HPDE6-E6E7 (cell line): ENCODE data around the gene CPEB3.

ENCODE experiments used
- DNase-seq: peaks from one replicate; pipeline ENCODE4 v3.0.0; 2011; ENCODE audit warnings: missing footprints; ENCODE audit errors: extremely low spot score

The CPEB3 gene

DNA sequence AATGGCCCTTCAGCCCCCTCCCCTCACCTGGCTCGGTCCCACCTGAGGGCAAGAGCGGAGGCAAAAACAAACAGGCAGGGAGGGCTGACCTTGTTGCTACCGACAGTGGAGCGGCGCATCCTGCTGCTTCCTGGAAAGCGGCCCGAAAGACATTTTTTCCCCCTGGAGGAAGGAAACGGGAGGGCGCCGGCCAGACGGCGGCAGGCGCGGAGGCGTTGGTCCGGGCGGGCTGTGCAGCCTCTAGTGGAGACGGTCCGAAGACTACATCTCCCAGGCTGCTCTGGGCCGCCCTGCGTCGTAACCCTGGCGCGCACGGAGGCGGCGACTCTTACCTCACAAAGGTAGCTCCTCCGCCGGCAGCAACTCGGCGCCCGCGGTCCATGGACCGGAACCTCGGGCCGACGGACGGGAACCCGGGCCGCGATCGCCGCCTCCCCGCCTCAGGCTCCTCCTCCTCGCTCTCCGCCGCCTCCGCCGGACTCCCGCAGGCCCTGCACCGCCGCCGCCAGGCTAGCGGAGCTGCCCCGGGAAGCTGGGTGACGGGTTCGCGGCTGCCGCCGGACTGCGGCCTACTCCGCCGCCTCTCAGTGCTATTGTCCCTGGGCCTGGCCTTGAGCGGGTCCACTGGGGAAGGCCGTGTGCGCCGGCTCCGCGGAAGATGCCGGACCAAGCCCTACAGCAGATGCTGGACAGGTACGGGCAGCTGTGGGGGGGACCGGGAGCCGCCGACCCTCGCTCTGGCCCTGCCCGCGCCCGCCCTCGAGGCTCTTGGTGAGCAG is at the start of gene CPEB3, which contains the start of gene MARCHF5:
TSS of gene CPEB3 (minus strand) at position 242 of the 779 bp plus-strand sequence. CDS start 50,728 bp downstream, outside the sequence.
TSS of gene MARCHF5 (plus strand) at position 331 of the 779 bp plus-strand sequence. CDS start at position 659, 328 bp downstream.
- DNase-seq = peak; percentile 95

DNA sequence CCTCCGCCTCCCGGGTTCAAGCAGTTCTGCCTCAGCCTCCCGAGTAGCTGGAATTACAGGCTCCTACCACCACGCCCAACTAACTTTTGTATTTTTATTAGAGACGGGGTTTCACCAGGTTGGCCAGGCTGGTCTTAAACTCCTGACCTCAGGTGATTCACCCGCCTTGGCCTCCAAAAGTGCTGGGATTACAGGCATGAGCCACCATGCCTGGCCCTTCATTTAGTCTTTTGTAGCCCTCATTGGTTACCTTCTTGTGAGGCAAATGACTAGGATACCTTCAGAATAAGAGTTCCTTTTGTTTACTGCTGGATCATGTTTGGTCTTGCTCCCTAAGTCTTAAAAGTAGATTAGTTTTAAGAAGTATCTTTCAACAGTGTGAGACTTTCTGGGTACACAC is 39.0 kb upstream of the CPEB3 start:
- DNase-seq = peak; percentile 31

DNA sequence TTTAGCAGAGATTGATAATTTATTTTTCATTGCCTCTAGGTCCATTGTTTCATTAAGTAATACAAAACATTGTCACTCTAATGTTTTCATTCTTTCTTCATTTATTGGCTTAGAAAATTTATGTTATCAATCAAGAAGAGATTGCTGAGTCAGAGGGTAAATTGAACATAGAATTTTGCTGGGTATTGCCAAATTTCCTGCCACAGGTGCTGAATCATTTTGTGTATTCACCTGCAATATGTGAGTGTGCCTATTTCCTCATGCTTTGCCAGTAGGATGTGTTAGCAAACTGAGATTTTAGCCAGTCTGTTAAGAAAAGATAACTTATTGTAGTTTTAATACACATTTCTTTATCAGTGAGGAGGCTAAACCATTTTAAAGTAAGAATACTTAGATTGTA is 38.1 kb upstream of the CPEB3 start:
- peak; percentile 29 for DNase-seq

DNA sequence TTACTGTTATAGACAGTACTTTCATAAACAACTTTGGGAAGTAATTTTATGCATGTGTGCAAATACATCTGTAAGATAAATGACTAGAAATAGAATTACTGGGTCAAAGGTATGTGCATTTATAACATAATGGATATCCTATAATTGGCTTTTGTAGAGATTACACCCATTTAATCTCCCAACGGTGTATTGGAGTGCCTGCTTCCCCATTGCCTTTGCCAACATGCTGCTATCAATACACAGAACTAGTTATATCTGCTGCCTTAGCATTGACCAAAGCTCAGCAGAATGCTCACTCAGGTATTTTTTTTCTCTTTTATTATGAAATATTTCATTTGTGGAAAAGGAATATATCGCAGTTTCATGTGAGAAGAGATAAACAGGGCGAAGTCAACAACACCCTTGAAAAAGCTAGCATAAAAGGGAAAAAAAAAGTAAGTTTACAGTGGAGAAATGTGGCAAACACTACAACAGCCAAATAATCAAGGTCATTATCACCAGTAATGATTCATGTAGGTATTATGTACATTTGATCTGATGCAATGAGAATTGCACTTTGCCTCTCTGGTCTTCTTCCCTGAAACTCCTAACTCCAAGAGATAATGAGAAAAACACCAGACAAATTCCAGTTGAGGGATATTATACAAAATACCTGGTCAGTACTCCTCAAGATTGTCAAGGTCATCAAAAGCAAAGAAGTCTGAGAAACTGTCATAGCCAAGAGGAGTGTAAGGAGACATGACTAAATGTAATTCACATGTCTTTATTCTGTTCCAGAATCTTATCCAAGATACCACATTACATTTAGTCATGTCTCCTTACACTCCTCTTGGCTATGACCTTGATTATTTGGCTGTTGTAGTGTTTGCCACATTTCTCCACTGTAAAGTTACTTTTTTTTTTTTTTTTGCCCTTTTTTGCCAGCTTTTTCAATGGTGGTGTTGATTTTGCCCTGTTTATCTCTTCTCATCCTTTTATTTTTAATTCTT is 36.9 kb upstream of the CPEB3 start:
- DNase-seq = no peak

DNA sequence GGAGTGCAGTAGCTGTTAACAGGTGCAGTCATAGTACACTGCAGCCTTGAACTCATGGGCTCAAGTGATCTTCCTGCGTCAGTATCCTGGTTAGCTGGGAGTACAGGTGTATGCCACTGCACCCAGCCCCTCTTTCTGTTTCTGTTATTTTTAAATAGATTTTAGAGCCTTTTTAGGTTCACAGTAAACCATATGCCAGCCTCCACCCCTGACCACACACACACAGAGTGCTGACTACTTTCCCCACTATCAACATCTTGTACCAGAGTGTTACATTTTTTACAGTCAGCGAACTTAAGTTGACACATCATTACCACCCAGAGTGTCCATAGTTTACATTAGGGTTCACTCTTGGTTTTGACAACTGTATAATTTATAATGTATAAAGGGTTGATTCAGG is 32.2 kb upstream of the CPEB3 start:
- no peak for DNase-seq

DNA sequence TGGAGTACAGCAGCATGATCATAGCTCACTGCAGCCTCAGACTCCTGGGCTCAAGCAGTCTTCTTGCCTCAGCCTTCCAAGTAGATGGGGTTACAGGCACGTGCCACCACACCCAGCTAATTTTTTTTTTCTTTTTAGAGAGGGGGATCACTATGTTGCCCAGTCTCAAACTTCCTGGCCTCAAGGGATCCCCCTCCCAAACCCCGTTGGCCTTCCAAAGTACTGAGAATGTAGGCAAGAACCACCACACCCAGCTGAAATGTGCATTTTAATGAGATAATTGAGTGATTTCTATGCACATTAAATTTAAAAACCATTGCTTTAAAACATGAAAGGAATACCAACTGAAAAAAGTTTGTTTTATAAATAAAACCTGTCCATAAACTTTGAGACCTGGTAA is 25.7 kb upstream of the CPEB3 start:
- no peak for DNase-seq

DNA sequence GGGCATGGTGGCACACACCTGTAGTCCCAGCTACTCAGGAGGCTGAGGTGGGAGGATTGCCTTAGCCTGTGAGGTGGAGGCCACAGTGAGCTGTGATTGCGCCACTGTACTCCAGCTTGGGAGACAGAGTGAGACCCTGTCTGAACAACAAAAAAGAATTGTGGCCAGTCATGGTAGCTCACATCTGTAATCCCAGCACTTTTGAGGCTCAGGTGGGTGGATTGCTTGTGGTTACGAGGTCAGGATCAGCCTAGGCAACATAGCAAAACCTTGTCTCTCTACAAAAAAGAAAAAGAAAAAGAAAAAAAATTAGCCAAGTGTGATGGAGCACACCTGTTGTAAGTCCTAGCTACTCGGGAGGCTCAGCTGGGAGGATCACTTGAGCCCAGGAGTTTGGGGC is 22.9 kb upstream of the CPEB3 start:
- DNase-seq = no peak

DNA sequence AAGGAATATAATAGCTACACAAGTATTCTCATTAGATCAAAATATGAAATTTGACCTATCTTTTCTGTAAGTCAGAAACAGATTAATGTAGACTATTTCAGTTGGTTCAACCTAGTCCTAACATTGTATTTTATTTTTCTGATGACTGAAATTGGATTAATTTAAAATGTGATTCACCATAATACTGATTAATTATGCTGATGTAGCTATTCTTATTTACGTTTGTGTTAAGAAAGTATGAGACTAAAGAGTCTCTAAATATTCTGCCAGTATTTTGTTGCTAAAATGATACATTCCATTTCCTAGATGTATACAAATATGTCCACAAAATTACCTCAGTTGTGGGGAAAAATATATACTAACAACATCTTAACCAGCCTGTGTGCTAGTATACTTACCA is 18.4 kb upstream of the CPEB3 start:
- DNase-seq = no peak

DNA sequence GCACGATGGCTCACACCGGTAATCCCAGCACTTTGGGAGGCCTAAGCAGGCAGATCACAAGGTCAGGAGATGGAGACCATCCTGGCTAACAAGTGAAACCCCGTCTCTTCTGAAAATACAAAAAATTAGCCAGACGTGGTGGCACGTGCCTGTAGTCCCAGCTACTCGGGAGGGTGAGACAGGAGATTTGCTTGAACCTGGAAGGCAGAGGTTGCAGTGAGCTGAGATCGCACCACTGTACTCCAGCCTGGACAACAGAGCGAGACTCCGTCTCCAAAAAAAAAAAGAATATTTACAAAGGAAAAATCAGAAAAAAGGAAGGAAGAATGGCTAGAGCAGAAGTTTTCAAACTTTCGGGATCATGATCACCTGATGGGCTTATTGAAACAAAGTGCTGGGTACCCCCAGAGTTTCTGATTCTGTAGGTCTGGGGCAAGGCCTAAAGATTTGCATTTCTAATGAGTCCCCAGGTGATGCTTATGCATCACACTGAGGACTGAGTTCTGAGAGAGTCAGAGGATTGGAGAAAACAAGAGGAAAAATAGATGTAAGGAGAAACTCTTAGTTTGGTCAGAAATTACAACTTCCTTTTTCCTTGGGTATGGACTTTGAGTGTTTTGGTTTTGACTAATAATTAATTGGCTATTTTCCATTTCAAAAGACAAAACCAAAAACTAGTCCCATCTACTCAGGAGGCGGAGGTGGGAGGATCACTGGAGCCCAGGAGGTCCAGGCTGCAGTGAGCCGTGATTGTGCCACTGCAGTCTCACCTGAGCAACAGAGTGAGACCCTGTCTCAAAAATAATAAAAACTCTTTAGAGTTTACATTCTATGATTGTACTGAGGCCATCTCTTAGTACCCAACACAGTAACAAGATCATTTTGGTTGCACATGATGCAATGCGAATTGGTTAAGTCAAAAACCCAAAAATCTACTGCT is 14.5 kb upstream of the CPEB3 start:
- no peak for DNase-seq

DNA sequence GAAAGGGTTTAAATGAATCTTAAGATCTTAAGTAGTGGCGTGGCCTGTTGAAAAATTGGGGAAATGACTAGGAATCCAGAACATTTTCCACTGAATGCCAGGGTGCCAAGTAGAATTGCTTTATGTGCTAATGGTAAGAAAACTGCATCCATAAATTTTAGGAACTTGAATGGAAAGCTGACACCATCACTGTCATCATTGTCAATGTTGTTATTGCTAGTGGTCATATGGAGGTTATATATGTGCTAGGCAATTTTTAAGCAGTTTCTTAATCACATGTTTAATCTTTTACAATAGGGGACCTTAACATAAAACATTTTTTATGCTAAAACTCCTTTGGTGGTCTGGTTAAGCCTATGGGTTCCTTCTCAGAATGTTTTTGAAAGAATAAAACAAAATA is 13.2 kb upstream of the CPEB3 start:
- no peak for DNase-seq

DNA sequence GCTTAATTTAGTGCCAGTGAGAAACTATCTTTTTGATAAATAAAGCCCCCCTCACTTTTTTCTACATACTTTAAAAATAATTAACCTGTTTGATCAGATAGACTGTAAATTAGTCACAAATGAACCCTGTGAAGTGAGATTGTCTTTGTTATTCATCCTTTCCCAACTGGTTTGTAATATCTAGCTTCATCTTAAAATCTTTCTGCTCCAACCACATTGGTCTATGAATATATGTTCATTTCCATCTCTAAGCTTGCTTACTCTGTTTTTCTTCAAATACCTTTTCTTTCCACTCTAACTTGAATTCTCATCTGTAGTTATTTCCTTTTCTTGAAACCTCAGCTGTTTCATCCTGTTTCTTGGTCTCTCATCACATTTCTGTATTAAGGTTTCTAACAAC is 12.2 kb upstream of the CPEB3 start:
- DNase-seq = no peak

DNA sequence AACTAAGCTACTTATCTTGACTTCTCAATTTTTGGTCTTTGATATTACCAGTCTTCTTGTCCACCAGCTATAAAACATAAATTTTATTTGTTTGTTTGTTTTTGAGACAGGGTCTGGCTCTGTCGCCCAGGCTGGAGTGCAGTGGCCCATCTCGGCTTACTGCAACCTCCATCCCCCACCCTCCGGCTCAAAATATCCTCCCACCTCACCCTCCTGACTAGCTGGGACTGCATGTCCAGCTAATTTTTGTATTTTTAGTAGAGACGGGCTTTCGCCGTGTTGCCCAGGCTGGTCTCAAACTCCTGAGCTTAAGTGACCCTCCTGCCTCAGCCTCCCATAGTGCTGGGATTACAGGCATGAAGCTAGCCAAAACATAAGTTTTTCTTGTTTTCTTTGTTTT is 7.6 kb upstream of the CPEB3 start:
- DNase-seq = no peak

DNA sequence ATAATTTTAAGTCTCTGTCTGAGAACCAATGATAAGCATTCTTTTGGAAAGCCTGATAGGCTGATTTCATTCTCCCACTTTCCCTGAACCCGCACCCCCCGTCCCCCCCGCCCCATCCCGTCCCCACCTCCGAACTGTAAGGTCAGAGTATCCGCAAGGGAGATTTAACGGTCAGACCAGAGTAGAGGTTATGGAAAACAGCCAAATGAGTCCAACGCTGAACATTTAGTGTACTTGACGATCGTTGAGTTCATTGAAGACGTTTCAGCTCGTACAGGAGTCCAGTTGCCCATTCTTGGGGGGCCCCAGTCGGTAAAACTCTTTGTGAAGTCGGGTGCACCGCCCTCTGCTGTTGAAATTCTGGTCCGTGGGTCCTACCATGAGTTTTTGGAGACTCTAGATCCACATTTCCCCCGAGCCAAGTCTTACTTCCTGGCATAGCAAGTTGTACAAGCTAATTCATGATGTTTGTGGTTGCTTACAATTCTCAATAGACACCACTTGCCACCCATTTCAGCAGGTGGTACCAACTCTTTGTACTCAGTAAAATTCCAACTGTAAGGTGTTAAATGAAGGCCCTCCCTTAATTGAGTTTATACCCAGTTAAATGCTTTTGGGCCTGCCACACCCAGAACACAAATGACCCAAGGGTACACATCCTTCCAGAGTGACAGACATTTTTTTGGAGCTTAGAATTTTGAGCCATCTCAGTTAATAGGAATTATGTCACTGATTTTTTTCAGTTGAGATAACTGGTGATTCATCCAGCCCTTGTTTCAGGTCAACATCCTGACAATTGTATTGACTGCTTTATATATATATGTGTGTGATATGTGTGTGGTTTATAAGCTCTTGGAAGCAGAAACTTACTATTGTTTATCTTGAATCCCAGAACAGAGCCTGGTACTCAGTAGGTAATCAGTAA is 1.3 kb upstream of the CPEB3 start:
- peak; percentile 15 for DNase-seq

DNA sequence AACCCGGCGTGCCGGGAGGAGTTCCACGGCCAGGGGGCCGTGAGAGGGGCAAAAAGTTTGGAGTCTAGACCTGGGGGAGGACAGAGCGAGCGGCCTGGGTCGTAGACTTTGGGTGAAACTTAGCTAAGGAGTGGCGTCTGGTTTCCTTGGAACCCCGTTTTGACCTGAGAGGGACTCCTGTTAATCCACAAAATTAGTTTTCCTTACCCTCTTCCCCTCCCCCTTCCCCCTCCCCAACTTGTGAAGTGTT is 663 bp upstream of the CPEB3 start:
- no peak for DNase-seq

DNA sequence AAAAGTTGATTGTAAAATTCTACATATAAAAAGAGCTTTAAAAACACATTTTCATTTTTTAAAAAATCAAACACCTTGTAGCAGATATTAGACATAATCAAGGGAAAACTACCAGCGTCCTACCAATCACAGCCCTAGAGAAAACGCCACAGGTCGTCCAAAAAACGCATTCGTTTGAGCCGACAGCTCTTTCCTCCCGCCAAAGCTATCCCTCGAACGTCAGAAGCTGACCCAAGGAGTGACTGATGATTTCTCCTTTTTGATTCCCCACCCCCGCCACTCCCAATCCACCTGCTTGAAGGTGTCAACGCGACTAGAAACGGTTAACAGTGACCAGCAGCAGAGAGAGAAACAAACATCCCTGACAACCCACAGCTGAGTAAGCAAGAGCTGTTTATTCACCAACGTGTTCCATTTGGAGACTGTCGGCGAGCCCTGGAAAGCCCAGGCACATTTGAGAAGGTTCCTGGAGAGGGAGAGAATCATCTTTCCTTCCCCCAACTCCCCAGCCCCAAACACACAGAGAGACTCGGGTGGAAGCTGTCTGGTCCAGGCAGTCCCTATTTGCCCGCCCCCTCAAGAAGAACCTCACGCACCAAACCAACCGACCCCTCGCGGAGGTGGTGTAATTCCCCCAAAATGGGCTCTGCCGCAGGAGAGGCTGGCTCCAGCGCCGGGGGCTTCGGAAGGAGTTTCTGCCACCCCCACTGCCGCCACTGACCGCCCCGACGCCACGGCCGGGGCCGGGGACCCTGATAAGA is 622 bp downstream of the CPEB3 start:
- DNase-seq = peak; percentile 21

DNA sequence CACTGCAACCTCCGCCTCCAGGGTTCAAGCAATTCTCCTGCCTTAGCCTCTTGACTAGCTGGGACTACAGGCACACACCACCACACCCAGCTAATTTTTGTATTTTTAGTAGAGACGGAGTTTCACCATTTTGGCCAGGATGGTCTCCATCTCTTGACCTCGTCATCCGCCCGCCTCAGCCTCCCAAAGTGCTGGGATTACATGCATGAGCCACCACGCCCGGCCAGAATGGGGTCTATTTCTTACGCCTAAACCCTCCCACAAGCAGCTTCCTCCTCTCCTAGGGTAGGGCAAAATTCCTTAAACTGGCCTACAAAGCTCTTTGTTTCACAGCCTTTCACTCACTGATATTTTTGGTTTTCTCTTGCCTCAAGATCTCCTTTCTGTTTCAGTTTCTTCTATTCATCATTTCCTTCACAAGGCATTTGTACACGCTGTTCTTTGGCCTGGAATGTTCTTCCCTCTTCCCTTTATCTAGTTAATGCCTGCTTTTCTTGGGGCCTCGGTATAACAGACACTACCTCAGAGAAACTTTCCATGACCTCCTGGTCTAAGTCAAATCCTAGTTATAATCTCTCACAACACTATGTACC is 6.7 kb downstream of the CPEB3 start:
- no peak for DNase-seq

DNA sequence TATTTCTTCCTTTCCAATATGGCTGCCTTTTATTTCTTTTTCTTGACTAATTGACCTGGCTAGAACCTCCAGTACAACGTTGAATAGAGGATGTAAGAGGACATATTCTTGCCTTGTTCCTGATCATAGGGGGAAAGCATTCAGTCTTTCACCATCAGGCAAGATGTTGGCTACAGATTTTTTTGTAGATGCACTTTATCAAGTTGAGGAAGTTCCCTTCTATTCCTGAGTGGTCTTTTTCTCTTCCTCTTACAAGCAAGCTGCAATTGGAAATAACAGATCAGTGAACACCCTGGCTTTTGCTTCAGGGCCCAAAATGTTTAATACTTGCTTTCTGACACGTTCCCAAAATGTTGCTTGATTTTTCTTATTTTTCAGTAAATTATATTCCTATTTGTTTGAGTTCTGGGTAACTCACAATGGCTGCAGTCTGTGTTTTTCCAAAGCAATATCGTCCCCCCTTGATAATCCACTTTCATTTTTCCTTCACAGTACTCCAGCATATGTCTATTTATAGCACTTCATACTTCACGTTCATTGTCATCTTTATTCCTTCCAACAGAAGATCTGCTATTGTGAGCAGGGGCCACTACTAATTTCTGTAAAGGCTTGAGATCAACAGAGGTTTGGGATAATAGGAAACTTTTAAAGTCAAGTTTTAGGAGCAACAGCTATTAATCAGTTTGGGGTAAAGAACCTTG is 11.7 kb downstream of the CPEB3 start:
- no peak for DNase-seq

DNA sequence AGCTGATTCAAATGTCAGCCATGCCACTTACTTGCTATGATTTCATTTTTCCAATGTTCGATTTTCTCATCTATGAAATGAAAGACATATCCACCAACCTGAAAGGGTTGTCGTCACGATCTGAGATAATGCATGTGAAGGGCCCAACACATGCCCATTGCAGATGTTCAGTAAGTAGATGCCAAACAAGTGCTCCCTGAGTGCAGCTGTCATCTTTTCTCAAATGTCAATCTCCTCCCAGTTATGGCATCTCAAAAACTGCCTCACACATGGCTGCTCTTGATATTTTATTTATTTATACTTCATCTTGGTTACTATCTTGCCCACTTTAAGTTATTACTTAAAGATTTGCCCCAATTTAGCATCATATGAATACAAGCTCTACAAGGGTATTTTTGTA is 16.8 kb downstream of the CPEB3 start:
- no peak for DNase-seq

DNA sequence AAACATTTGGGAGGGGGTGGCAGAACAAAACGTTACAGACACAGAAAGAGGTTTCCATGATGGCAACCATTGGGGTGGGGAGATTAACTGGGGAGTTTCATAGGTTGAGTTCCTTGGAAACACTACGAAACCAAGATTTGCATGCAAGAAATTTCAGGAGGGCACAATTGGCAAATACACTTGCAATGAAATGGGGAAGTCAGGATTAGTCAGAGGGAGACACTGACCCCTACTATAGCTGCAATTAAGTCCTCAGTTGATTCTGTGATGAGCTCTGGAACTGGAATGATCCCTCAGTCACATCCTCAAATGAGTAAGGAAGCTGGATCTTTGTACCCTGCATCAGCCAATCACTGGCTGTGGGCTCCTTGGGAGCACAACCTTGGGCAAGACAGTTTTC is 22.1 kb downstream of the CPEB3 start:
- DNase-seq = no peak
